GM20000 (cell line): ENCODE data around the gene EXOC4.

Experiments
- DNase-seq: peaks from one replicate; pipeline ENCODE4 v3.0.0; 2012; ENCODE audit warnings: low spot score
- TF ChIP-seq, protein P1 (sequence below): IDR thresholded peaks from 2 replicates; pipeline ENCODE4 v1.5.1; 2012; ENCODE audit warnings: mild to moderate bottlenecking, control low read depth; ENCODE audit errors: extremely low read depth, missing control alignments

The EXOC4 gene

DNA sequence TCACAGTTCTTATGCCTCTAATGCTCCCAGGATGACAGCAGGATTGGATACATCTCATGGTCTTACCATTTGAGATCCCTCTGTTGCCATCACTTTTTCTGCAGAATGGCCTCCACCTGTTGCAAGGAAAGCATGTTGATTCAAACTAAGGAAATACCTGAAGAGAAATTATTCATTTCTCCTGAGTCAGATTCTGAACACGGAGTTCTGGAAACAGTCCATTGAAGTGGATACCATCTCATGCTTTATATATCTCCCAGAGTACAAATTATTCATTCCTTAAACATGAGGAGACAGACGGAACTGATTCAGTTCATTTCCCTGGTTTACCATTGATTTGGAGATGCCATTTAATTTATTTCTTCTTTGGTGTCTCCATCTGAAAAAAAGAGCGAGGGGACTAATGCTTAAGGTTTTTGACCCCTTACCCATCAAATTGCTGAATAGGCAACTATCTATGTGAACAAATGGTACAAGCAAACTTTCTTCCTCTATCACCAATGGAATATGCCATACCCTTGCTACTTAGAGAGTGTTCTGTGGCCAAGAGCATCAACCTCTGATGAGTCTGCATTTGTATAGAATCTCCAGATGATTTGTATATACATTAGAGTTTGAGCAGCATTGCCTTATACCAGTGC is 569.2 kb downstream of the EXOC4 start:
- TF ChIP-seq, protein P1, sequence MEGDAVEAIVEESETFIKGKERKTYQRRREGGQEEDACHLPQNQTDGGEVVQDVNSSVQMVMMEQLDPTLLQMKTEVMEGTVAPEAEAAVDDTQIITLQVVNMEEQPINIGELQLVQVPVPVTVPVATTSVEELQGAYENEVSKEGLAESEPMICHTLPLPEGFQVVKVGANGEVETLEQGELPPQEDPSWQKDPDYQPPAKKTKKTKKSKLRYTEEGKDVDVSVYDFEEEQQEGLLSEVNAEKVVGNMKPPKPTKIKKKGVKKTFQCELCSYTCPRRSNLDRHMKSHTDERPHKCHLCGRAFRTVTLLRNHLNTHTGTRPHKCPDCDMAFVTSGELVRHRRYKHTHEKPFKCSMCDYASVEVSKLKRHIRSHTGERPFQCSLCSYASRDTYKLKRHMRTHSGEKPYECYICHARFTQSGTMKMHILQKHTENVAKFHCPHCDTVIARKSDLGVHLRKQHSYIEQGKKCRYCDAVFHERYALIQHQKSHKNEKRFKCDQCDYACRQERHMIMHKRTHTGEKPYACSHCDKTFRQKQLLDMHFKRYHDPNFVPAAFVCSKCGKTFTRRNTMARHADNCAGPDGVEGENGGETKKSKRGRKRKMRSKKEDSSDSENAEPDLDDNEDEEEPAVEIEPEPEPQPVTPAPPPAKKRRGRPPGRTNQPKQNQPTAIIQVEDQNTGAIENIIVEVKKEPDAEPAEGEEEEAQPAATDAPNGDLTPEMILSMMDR: no peak
- DNase-seq: no peak

DNA sequence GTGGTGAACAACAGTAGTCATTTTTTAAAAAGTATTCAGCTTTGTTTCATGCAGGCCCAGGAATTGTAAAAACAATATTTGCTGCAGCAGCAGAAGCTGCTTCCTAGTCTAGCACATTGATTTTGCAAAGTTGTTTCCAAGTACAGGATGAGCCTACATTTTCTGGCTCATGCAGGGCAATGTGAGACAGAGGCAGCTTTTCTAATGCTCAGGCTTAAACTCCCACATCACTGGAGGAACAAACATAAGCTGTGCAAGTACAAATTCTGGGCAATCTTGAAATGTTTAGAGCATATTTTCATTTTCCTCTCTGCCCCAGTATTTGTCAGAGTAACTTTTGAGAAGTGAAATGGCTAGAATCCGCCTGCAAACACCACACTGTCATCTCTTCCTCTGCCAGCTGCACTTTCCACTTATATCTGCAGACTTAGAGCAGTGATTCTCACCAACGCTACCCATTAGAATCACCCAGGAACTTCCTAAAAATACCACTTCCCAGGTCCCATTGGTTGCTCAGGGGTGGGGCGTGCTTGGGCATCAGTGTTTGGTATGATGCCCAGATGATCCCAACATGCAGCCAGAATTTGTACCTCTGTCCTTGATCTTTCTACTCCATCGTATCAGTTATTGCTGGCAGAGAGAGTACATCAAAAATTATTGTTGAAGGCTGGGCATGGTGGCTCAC is 570.1 kb downstream of the EXOC4 start:
- no peak for DNase-seq
- TF ChIP-seq, protein P1: no peak

DNA sequence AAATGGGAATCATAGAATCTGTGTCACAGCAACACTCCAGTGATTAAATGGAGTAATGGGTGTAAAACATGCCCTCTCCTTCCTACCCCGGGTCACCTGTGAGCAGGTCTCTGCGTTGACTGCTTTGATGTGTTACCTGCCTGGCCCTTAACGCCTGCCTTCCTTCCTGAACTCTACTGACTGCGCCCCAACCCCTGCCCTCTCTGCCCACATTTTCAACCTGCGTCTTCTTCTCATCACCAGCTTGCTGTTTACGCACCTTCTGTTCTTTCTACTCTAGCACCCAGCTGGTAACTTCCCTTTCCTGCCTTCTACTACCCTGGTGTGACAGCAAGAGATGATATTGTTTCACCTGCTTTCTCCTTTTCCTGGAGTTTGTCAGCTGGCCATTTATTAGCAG is 571.3 kb downstream of the EXOC4 start:
- TF ChIP-seq, protein P1: no peak
- DNase-seq: no peak

DNA sequence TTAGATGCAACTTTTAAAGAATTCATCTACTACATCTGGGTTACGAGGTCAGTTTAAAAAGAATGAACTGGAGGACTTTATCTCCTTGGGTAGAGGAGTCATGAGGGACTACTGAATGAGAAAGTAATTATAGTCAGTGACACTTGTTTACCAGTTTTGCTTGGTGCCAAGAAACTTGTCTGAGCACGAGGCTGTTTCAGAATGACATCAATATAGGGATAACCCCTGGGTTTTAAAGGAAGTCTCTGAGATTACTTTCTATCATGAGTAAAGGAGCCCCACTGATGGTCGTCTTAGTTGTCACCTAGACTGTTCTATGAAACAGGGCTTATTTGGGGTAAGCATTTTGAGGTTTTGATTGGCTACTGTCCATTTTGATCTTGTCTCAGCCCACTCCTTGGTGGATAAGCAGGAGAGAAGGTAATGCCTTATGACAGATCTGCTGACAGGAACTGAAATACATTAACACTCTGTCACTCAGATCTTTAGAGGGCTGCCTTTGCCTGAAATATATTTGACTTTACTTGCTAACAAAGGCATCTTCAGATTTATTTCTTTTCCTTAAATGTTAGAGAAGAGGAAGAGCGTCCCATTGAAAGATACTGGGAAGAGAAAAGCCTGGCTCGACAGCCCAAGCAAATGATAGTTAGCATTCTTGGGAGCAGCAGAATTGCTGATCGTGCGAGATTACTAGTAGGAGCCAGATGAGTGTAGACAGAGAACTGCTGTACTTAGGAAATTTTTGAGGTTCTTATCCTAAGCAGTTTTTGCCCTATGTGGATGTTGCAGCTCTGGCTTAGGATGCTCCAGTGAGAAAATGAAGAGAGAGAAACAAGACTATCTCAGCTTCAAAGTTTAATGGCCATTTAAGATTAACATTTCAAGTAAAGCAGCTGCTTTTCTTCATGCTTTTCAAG is 575.1 kb downstream of the EXOC4 start:
- TF ChIP-seq, protein P1: no peak
- peak; percentile 8 for DNase-seq

DNA sequence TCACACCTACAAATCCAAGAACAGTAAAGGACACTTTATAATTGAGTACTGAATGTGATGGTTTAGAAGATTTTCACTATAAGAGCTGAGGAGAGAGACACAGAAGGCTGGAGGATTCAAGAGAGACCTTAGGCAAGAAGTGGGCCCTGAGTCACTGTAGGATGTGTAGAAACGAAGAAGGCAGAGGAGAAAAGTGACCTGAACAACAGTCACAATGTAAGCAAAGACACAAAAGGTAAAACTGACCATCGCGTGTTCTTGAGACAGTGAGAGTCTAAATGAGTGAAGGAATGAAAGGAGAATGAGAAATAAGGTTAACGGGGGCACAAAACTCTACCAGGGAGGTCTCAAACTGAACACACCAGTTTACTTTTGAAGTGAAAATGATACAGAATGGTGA is 576.0 kb downstream of the EXOC4 start:
- no peak for DNase-seq
- TF ChIP-seq, protein P1: no peak

DNA sequence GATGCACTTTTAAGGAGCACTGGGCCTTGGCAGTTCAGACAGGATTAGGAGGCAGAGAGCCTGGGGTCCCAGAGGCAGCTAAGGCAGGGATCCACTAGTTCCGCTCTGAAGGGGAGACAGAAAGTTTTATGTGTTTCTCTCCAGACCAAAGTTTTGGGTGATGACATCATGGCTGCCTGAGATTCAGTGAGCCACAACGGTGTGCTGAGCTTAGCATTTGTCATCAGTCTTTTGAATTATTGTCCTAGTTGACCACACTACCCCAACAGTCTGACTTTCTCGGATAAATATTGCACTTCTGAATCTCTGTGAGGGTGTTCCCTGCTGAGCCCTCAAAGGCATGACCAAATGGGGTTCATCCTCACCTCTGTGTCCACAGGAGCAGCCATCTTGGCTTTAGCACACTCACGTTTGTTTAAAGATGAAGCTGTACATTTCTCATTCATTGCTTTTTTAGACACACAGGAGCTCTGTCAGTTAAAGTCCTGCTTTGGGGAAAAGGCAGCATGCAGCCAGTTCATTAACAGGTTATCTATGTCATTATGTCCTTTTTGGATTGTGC is 576.5 kb downstream of the EXOC4 start:
- no peak for DNase-seq
- TF ChIP-seq, protein P1: no peak
